Measurements from ENCODE around the gene C19orf47.

The C19orf47 gene

GRCh38 chr19:40348125-40348913, at the start of gene C19orf47, which contains the start of gene PLD3:
Gene C19orf47, minus strand, starts transcription at chr19:40348397. Its CDS starts 6,540 bp downstream, at chr19:40341857.
Gene PLD3, plus strand, starts transcription at chr19:40348695. Its CDS starts 17,789 bp downstream, at chr19:40366484.
- DNase-seq = peak; percentile 100

GRCh38 chr19:40397568-40397906, 49.3 kb upstream of the C19orf47 start:
- DNase-seq = no peak

- no peak for DNase-seq
These were observed 48.8 kb upstream of the C19orf47 start for GRCh38 chr19:40396886-40397567.

- no peak for DNase-seq
These were observed 47.8 kb upstream of the C19orf47 start for GRCh38 chr19:40395956-40396355.

GRCh38 chr19:40394816-40395210, 46.6 kb upstream of the C19orf47 start:
- DNase-seq = no peak

GRCh38 chr19:40393894-40394815, 46.0 kb upstream of the C19orf47 start:
- no peak for DNase-seq

GRCh38 chr19:40392894-40393517, 44.8 kb upstream of the C19orf47 start:
- DNase-seq = no peak

GRCh38 chr19:40392123-40392522, 43.9 kb upstream of the C19orf47 start:
- DNase-seq = no peak

GRCh38 chr19:40390084-40390742, 42.0 kb upstream of the C19orf47 start, which contains the start of gene HIPK4:
Gene HIPK4, minus strand, starts transcription at chr19:40390181. Its CDS starts 279 bp downstream, at chr19:40389902.
- DNase-seq = no peak

- no peak for DNase-seq
These were observed 41.3 kb upstream of the C19orf47 start for GRCh38 chr19:40389404-40390083.

- DNase-seq = no peak
These were observed 40.3 kb upstream of the C19orf47 start for GRCh38 chr19:40388481-40388880.

GRCh38 chr19:40387155-40387554, 39.0 kb upstream of the C19orf47 start:
- no peak for DNase-seq

GRCh38 chr19:40383668-40384248, 35.6 kb upstream of the C19orf47 start:
- DNase-seq = no peak

- DNase-seq = no peak
These were observed 33.1 kb upstream of the C19orf47 start for GRCh38 chr19:40381321-40381720.

- no peak for DNase-seq
These were observed 32.2 kb upstream of the C19orf47 start for GRCh38 chr19:40380199-40381037.

GRCh38 chr19:40379446-40380198, 31.4 kb upstream of the C19orf47 start:
- DNase-seq = no peak

GRCh38 chr19:40378509-40378908, 30.3 kb upstream of the C19orf47 start:
- no peak for DNase-seq

- DNase-seq = no peak
These were observed 29.7 kb upstream of the C19orf47 start for GRCh38 chr19:40377876-40378385.

GRCh38 chr19:40376286-40376862, 28.2 kb upstream of the C19orf47 start:
- DNase-seq = no peak
